Activated effector memory CD4-positive, alpha-beta T cell treated with Interleukin-2 at 50 U/mL for 16 hours (primary cell): ENCODE measurements around the gene ENOSF1.
"Not testable (repeated sequence)": the region's sequence is repeated elsewhere in the genome, so short reads cannot be mapped to it uniquely, and the experiment has no call there.

Source experiments
- DNase-seq: peaks from one replicate; pipeline ENCODE4 v3.0.0-alpha.2; 2020

The ENOSF1 gene

GRCh38 chr18:706405-706804 is 6.0 kb downstream of the ENOSF1 start:
- DNase-seq: no peak

GRCh38 chr18:703213-703967 is 9.0 kb downstream of the ENOSF1 start:
- no peak for DNase-seq

GRCh38 chr18:697800-698199 is 14.6 kb downstream of the ENOSF1 start:
- DNase-seq: no peak

- no peak for DNase-seq
Measured at GRCh38 chr18:697012-697411, 15.4 kb downstream of the ENOSF1 start.

GRCh38 chr18:693466-694187 is 18.8 kb downstream of the ENOSF1 start:
- no peak for DNase-seq

- no peak for DNase-seq
Measured at GRCh38 chr18:692824-693223, 19.6 kb downstream of the ENOSF1 start.

- no peak for DNase-seq
Measured at GRCh38 chr18:688323-688722, 24.1 kb downstream of the ENOSF1 start.

GRCh38 chr18:686339-687111 is 25.9 kb downstream of the ENOSF1 start:
- no peak for DNase-seq

- no peak for DNase-seq
Measured at GRCh38 chr18:685438-685837, 27.0 kb downstream of the ENOSF1 start.

GRCh38 chr18:683531-683930 is 28.9 kb downstream of the ENOSF1 start:
- DNase-seq: no peak

- DNase-seq: no peak
Measured at GRCh38 chr18:682833-683232, 29.6 kb downstream of the ENOSF1 start.

GRCh38 chr18:682416-682815 is 30.0 kb downstream of the ENOSF1 start:
- DNase-seq: not testable (repeated sequence)

GRCh38 chr18:681985-682384 is 30.4 kb downstream of the ENOSF1 start:
- DNase-seq: peak; percentile 9

- no peak for DNase-seq
Measured at GRCh38 chr18:680392-680791, 32.0 kb downstream of the ENOSF1 start.

GRCh38 chr18:679516-679915 is 32.9 kb downstream of the ENOSF1 start:
- DNase-seq: no peak

GRCh38 chr18:678482-679182 is 33.8 kb downstream of the ENOSF1 start:
- no peak for DNase-seq

- DNase-seq: no peak
Measured at GRCh38 chr18:677951-678381, 34.5 kb downstream of the ENOSF1 start.

- DNase-seq: no peak
Measured at GRCh38 chr18:677145-677544, 35.3 kb downstream of the ENOSF1 start.

GRCh38 chr18:676736-677135 is 35.7 kb downstream of the ENOSF1 start:
- DNase-seq: no peak

GRCh38 chr18:676069-676468 is 36.4 kb downstream of the ENOSF1 start:
- DNase-seq: no peak

GRCh38 chr18:675307-675706 is 37.1 kb downstream of the ENOSF1 start:
- DNase-seq: no peak

GRCh38 chr18:673769-674168 is 38.7 kb downstream of the ENOSF1 start:
- DNase-seq: no peak

- no peak for DNase-seq
Measured at GRCh38 chr18:673317-673716, 39.1 kb downstream of the ENOSF1 start.
